HG03575 (cell line): ENCODE data around the gene ARHGAP26.
"Not testable (repeated sequence)": the region's sequence is repeated elsewhere in the genome, so short reads cannot be mapped to it uniquely, and the experiment has no call there.

Source experiments
- ATAC-seq: cut with Tn5 transposase; IDR thresholded peaks from one replicate; pipeline ENCODE4 v1.9.1; 2021; ENCODE audit not compliant: unreplicated experiment, insufficient number of reproducible peaks, low FRiP score; ENCODE audit errors: extremely low read depth

ARHGAP26 gene

GRCh38 chr5:142958944-142959682 is 188.9 kb downstream of the ARHGAP26 start:
- ATAC-seq: no peak

GRCh38 chr5:142959683-142960657 is 189.8 kb downstream of the ARHGAP26 start:
- no peak for ATAC-seq

- ATAC-seq: no peak
Observed at GRCh38 chr5:142961440-142962173, 191.4 kb downstream of the ARHGAP26 start.

GRCh38 chr5:142962174-142962533 is 192.0 kb downstream of the ARHGAP26 start:
- ATAC-seq: no peak

GRCh38 chr5:142965258-142966120 is 195.3 kb downstream of the ARHGAP26 start:
- not testable (repeated sequence) for ATAC-seq

- no peak for ATAC-seq
Observed at GRCh38 chr5:142966121-142966420, 195.9 kb downstream of the ARHGAP26 start.

- ATAC-seq: no peak
Observed at GRCh38 chr5:142969186-142969585, 199.0 kb downstream of the ARHGAP26 start.

GRCh38 chr5:142969624-142970439 is 199.7 kb downstream of the ARHGAP26 start:
- no peak for ATAC-seq

GRCh38 chr5:142970440-142971030 is 200.4 kb downstream of the ARHGAP26 start:
- ATAC-seq: no peak

- no peak for ATAC-seq
Observed at GRCh38 chr5:142971303-142972013, 201.3 kb downstream of the ARHGAP26 start.

- no peak for ATAC-seq
Observed at GRCh38 chr5:142972064-142972570, 201.9 kb downstream of the ARHGAP26 start.

- no peak for ATAC-seq
Observed at GRCh38 chr5:142973932-142974331, 203.8 kb downstream of the ARHGAP26 start.

- no peak for ATAC-seq
Observed at GRCh38 chr5:142974409-142974808, 204.2 kb downstream of the ARHGAP26 start.

- ATAC-seq: no peak
Observed at GRCh38 chr5:142976861-142977260, 206.7 kb downstream of the ARHGAP26 start.

GRCh38 chr5:142977363-142978051 is 207.3 kb downstream of the ARHGAP26 start:
- ATAC-seq: no peak

- ATAC-seq: no peak
Observed at GRCh38 chr5:142978252-142978651, 208.1 kb downstream of the ARHGAP26 start.
